Forelimb muscle (tissue), 1 donor: ENCODE data around the gene GNPNAT1. TPM values are rescaled to one million over a fixed set of nuclear protein-coding genes. Genes with fewer than 3 reads are reported as not detected.
"Not testable (repeated sequence)": the region's sequence is repeated elsewhere in the genome, so short reads cannot be mapped to it uniquely, and the experiment has no call there.

Experiments used
- DNase-seq: peaks from one replicate; pipeline ENCODE4 v3.0.0-alpha.2; 2013; ENCODE audit warnings: low read depth
- polyA plus RNA-seq: library from polyadenylated mRNA; unstranded; fragments of 120-200 nt; gene quantifications from one replicate; pipeline ENCODE4 v1.2.1, GENCODE V29; 2013; ENCODE audit not compliant: insufficient read length

GNPNAT1 gene
- polyA plus RNA-seq, 1 donor, result 14.1 TPM

- DNase-seq, result no peak
Observed at GRCh38 chr14:52790011-52790755, 1.2 kb downstream of the GNPNAT1 start.

- no peak for DNase-seq
Observed at GRCh38 chr14:52789118-52789517, 2.3 kb downstream of the GNPNAT1 start.

DNA sequence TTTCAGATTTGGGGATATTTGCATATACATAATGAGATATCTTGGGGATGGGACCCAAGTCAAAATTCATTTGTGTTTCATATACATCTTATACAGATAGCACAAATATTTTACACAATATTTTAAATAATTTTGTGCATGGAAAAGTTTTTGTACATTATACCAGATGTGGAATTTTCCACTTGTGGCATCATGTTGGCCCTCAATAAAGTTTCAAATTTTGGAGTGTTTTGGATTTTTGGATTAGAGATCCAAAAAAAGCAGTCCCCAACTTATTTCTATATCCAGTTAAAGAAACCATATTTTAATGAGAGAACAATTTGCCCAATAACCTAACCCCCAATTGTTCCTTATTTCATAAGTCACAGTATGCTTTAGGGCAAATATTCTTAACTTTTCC is 4.5 kb downstream of the GNPNAT1 start:
- no peak for DNase-seq

DNA sequence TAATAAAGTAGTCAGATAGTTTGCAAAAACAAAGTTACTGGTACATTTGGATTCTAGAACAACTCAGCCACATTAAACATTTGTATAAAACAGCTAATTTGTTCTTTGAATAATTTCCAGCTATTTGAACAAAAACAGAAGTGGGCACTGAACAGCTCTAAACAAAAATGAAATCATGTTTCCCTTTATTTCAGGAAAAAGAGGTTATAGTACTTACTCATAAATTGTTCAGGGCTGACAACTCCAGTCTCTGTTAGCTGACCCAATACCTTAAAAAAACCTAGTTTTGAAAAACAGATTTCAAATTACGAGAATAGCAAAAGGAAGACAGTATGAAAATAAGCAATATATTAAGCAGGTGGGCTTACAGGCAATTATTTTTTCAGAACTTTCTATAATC is 8.2 kb downstream of the GNPNAT1 start:
- DNase-seq, result no peak

- no peak for DNase-seq
Observed at GRCh38 chr14:52781629-52782028, 9.8 kb downstream of the GNPNAT1 start.

DNA sequence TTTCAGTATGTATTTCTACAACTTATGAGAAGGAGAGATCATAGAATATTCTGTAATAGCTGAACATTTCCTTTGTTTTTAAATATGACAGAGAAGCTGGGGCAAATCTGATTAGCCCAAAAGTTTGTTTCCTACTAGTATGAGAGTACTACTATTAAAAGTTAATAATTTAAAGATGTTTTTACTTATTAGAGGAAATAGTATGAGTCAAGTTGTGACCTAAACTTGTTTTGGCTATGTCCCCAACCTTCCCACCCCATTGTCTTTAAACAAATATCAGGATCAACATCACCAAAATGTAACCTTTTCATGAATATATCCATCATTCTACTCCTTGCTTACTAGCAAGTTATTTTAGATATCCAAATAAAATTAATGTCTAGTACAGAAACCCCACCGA is 10.5 kb downstream of the GNPNAT1 start:
- DNase-seq, result no peak

- DNase-seq, result no peak
Observed at GRCh38 chr14:52778702-52779101, 12.7 kb downstream of the GNPNAT1 start.

GRCh38 chr14:52776816-52777215 is 14.6 kb downstream of the GNPNAT1 start:
- DNase-seq, result no peak

DNA sequence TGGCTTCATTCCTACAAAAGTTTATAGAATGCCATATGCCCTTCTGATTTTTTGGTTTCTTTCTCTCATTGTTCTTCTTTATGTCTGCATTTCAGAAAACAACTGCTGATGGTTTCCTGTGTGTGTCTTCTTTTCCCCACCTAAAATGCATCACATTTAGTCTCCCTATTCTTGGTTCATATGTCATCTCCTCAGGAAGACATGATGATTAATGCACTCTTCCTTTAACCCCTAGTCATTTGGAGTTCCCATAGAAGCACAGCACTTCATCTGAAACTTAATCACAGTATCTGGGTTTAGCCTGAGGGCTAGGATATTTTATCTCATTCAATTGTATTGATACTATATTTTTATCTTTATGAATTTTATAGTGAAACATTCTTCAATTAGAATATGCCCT is 21.5 kb downstream of the GNPNAT1 start:
- no peak for DNase-seq

GRCh38 chr14:52767058-52767833 is 24.2 kb downstream of the GNPNAT1 start:
- no peak for DNase-seq

GRCh38 chr14:52762923-52763322 is 28.5 kb downstream of the GNPNAT1 start:
- not testable (repeated sequence) for DNase-seq

DNA sequence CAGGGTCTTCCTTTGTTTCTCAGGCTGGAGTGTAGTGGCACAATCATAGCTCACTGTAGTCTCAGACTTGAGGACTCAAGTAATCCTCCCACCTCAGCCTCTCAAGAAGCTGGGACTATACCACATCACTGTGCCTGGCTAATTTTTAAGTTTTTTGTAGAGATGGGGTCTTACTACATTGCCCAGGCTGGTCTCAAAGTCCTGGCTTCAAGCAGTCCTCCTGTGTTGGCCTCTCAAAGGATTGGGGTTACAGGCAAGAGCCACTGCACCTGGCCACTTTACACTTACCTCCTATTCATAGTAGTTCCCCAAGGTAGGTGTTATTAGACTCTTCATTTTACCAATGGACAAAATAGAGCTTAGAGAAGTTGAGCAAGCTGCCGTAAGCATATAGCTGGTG is 32.3 kb downstream of the GNPNAT1 start:
- DNase-seq, result no peak

DNA sequence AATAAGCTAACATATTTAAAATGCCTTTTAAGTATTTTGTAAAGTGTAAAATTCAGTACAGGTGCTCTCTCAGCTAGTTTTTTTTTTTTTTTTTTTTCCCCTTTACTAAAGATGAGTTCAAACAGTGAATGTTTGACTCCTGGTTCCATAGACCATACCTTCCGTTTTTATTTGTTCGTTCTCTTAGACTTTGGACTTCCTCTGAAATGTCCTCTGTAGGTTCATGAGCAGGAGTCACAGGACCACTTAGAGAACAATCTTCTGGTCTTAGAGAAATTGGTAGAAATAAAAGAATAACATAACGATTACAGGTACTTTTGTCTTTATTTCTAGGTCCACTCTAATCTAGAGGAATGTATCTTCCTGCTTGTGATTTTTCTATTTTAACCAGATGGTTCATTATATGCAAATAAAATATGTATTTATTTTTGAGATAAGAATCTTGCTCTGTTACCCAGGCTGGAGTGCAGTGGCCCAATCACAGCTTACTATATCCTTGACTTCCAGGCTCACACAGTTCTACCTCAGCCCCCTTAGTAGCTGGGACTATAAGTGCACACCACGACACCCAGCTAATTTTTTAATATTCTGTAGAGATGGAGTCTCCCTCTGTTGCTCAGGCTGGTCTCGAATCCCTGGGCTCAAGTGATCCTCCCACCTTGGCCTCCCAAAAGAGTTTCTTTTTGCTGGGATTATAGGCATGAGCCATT is 35.6 kb downstream of the GNPNAT1 start:
- DNase-seq, result no peak

- no peak for DNase-seq
Observed at GRCh38 chr14:52748647-52749292, 42.6 kb downstream of the GNPNAT1 start.

DNA sequence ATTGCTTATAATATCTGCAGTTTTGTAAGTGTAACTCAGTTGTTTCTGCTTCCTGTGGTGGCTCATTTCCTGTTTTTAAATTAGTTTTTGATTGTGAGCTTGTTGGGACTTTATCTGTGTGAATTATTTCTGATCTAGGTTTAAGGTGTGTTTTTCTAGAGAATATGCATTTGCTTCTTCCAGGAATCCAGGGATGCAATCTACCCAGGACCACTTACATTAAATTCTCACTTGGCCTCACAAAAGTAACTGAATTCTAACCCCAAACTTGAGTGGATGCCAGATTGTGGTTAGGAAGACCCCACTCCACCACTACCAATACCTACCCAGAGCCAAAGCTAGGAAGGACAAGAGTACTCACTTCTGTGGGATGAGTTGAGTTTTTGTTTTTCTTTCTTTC is 49.5 kb downstream of the GNPNAT1 start:
- DNase-seq, result no peak

DNA sequence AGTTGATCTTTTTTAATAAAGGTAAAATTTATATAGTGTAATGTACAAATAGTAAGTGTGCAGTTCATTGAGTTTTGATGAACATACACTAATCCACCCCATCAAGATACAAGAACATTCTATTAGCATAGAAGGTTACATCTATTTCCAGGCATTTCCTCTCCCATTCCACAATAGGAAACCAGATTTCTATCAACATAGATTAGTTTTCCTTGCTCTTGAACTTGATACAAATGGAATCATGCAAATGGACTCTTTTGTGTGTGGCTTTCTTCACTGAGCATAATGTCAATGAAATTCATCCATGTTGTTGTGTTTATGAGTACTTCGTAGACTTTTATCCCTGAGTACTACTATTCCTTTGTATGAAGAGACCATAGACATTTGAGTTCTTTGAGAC is 50.7 kb downstream of the GNPNAT1 start:
- no peak for DNase-seq

DNA sequence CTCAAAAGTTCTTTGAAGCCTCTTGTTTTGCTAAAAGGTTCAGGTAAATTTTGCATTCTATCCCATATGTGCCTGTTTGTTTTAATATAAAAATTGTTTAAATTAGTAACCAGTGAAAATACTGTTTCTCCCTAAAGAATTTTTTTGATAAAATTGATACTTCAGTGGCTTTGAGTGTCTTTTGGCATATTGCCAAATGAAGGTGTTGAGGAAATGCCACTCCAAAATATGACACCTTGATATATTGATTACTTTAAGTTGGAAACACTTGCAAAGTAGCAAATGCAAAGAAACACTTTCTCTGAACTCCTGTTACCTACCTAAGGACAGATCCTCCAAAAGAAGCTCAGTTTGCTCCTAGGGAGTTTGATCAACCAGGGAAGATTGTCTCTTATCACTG is 53.0 kb downstream of the GNPNAT1 start:
- no peak for DNase-seq

DNA sequence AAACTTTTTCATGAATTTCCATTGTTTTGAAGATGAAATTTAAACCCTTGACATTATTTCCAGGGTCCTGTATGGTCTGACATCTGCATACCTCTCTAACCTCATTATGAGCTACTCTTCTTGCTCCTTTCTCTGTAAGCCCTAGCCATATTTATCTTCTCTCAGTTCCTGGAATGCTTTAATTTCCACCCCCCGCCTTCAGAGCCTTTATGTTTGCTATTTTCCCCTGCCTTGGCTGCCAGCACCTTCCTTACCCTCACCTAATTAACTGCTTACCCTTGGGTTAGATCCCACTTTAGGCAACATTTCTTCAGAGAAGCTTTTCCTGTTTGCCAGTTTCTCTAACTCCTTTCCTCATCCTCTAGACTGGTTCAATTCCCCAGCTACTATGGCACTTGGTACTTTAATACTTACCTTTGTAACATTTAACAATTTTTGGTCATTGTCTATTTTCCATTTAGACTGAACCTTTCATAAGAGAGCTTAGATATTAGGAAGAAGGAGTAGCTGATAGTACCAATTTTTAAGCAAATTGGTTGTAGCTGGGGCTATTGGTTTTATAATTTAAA is 55.4 kb downstream of the GNPNAT1 start:
- DNase-seq, result no peak

DNA sequence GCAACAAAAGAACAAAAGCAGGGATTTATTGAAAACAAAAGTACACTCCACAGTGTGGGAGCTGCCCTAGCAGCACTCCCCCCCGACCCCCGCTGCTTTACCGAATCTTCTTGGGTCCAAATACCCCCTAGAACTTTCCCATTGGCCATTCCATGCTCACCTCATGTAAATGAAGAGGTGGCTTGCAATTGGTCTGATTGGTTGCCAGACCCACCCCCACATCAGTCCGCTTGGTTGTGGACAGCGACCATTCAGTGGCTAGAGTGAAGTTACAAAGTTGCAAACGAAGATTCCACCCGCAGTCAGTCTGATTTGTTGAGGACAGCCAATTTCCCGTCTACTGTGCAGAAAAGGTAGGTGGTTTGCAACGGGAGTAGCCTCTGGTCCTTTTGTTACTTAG is 57.6 kb downstream of the GNPNAT1 start:
- no peak for DNase-seq

GRCh38 chr14:52730709-52731111 is 60.7 kb downstream of the GNPNAT1 start:
- no peak for DNase-seq

GRCh38 chr14:52729925-52730708 is 61.3 kb downstream of the GNPNAT1 start, which contains the start of gene STYX:
STYX (plus strand) TSS chr14:52730166; CDS start chr14:52730475, 309 bp downstream.
- DNase-seq, result peak; percentile 79
